Natural killer cell treated with Interleukin-12 subunit alpha and Interleukin-12 subunit beta and Interleukin-15 and Interleukin-18, amount 100 ng/mL, for 72 hours (primary cell): ENCODE measurements around the gene ZP1. TPM values are rescaled to one million over a fixed set of nuclear protein-coding genes. Genes with fewer than 3 reads are reported as not detected.

Experiments used
- ATAC-seq, 2 donors: fragments of 150-1000 bp; cut with Tn5 transposase in 1 of 2; sonication (Bioruptor Pico), chemical (Tn5 transposase) in 1 of 2; 2 replicates each; pipeline ENCODE4 v1.10.0; 2021
- DNase-seq: peaks from one replicate; pipeline ENCODE4 v3.0.0; 2022; ENCODE audit warnings: low spot score
- H3K27ac Mint-ChIP-seq, 2 donors: 1 replicate in 1 of 2; 2 replicates in 1 of 2; pipeline ENCODE4 v1.8.0; 2022; ENCODE audit warnings: mixed read lengths in 2 of 2, mild to moderate bottlenecking in 1 of 2, moderate library complexity in 1 of 2
- H3K27me3 Mint-ChIP-seq, 2 donors: 1 replicate in 1 of 2; 2 replicates in 1 of 2; pipeline ENCODE4 v1.8.0; 2022; ENCODE audit warnings: mixed read lengths in 2 of 2
- H3K36me3 Mint-ChIP-seq: one replicate; pipeline ENCODE4 v1.8.0; 2022; ENCODE audit warnings: mixed read lengths
- H3K4me1 Mint-ChIP-seq, 2 donors: 1 replicate in 1 of 2; 2 replicates in 1 of 2; pipeline ENCODE4 v1.8.0; 2022; ENCODE audit warnings: low read depth in 2 of 2, mixed read lengths in 2 of 2, mild to moderate bottlenecking in 1 of 2
- H3K4me3 Mint-ChIP-seq: one replicate; pipeline ENCODE4 v1.8.0; 2022; ENCODE audit warnings: mixed read lengths
- H3K9me3 Mint-ChIP-seq: 2 replicates; pipeline ENCODE4 v1.8.0; 2022; ENCODE audit warnings: mixed read lengths
- total RNA-seq, 2 donors: library from RNA; stranded (reverse); gene quantifications; one replicate each; pipeline ENCODE4 v1.2.3, GENCODE V29; 2022

ZP1 gene
- total RNA-seq, 2 donors from 2014 or later, result not detected

DNA sequence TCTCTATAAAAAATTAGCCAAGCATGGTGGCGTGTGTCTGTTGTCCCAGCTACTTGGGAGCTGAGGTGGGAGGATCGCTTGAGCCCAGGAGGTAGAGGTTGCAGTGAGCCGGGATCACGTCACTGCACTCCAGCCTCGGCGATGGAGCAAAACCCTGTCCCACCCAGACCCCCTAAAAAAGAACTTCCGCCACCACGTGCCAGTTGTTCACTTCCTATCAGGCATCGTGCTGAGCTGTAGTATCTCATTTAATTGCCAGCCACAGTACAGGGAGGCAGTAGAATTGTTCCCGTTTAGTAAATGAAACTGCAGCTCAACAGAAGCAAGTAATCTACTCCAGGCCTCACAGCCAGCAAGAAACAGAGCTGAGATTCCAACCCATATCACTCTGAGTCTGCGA lies 53.9 kb downstream of the ZP1 start:
- DNase-seq, result no peak
- Mint-ChIP-seq H3K4me1 (peaks cover 22 to 30% of the 10 kb centered on the region in 2 donors), H3K27ac (no peak overlapping the region), H3K36me3 (peaks cover 7% of the 10 kb centered on the region), H3K27me3 (peaks cover 3 to 14% of the 10 kb centered on the region in 2 donors), H3K4me3 (no peak overlapping the region), H3K9me3 (no peaks in the 10 kb centered on the region)
- no peak for ATAC-seq

DNA sequence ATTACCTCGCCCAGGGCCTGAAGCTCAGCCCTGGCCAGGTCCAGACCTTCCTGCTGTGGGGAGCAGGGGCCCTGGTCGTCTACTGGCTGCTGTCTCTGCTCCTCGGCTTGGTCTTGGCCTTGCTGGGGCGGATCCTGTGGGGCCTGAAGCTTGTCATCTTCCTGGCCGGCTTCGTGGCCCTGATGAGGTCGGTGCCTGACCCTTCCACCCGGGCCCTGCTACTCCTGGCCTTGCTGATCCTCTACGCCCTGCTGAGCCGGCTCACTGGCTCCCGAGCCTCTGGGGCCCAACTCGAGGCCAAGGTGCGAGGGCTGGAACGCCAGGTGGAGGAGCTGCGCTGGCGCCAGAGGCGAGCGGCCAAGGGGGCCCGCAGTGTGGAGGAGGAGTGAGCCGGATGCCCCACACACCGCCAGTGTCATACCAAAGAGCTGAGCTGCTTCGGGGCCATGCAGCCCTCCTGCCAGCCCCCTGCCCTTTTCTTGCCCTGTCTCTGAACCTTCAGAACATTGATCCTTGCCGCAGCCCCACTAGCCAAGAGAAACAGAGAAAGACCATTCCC lies 54.5 kb downstream of the ZP1 start:
- H3K4me1 Mint-ChIP-seq, result peaks cover 19 to 25% of the 10 kb centered on the region in 2 donors
- H3K36me3 Mint-ChIP-seq, result peaks cover 7% of the 10 kb centered on the region
- no peak overlapping the region for H3K4me3 Mint-ChIP-seq
- no peaks in the 10 kb centered on the region for H3K9me3 Mint-ChIP-seq
- H3K27ac Mint-ChIP-seq, result no peak overlapping the region
- H3K27me3 Mint-ChIP-seq, result peaks cover 3 to 14% of the 10 kb centered on the region in 2 donors
- DNase-seq (no peak), ATAC-seq (no peak)

DNA sequence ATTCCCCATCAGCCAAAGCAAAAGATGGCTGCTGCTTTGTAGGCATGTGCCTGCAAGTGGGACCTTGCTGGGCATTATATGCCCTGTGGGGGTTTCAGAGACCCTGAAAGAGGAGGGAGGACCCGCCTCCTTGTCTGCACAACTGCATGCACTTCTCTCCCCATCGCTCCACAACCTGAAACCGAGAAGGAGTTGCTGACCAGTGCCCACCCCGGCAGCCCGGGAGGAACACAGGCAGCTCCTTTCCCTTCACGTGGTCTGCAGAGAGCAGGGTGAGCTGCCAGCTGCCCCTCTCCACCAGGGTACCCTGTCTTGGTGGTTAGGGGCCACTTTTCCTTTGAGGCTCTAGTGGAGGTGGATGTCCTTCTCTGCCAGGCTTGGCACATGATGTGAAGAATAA lies 55.6 kb downstream of the ZP1 start:
- peaks cover 5 to 14% of the 10 kb centered on the region in 2 donors for H3K27me3 Mint-ChIP-seq
- H3K36me3 Mint-ChIP-seq, result peaks cover 7% of the 10 kb centered on the region
- H3K9me3 Mint-ChIP-seq, result no peaks in the 10 kb centered on the region
- no peak overlapping the region for H3K4me3 Mint-ChIP-seq
- ATAC-seq (no peak), DNase-seq (no peak)
- H3K27ac Mint-ChIP-seq, result no peak overlapping the region
- peaks cover 14 to 19% of the 10 kb centered on the region in 2 donors for H3K4me1 Mint-ChIP-seq

DNA sequence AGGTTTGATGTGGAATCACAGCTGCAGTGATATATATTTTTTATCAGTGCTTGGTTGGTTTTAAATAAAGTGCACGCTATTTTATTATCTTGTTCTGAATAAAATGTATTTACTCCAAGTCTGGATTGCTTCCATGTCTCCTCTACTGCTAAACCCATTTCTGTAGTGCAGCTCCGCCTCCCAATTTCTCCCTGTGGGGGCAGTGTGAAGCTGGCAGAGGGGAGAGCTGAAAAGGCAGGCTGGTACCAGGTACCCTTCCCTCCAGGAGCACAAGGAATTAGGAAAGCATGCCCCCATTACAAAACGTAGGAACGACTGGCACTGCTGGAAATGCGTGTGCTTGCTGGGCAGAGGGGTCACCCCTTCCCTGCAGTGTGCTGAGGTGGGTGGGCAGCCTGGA lies 56.0 kb downstream of the ZP1 start:
- Mint-ChIP-seq H3K36me3 (peaks cover 7% of the 10 kb centered on the region), H3K27me3 (peaks cover 5 to 14% of the 10 kb centered on the region in 2 donors), H3K4me1 (peaks cover 14 to 19% of the 10 kb centered on the region in 2 donors), H3K27ac (no peak overlapping the region), H3K9me3 (no peaks in the 10 kb centered on the region), H3K4me3 (no peak overlapping the region)
- ATAC-seq, result no peak
- DNase-seq, result no peak

DNA sequence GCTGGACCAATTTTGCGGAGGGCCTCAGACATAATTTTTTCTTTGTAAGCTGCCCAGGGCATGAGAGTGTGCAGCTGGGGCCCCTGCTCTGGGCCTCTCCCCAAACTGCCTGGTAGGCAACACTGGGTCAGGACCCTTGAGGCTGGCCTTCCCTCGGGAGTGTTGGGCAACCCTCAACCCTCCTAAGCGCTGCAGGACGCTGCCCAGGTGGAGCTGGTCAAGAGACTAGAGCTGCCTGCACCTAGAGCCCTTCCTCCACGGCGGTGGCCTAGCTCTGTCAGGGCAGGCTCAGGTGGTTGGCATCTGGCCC lies 56.4 kb downstream of the ZP1 start:
- peaks cover 14 to 19% of the 10 kb centered on the region in 2 donors for H3K4me1 Mint-ChIP-seq
- peaks cover 7% of the 10 kb centered on the region for H3K36me3 Mint-ChIP-seq
- H3K27me3 Mint-ChIP-seq, result peaks cover 5 to 14% of the 10 kb centered on the region in 2 donors
- H3K9me3 Mint-ChIP-seq, result no peaks in the 10 kb centered on the region
- no peak overlapping the region for H3K27ac Mint-ChIP-seq
- no peak for ATAC-seq
- no peak for DNase-seq
- H3K4me3 Mint-ChIP-seq, result peak overlapping the region; percentile 22

DNA sequence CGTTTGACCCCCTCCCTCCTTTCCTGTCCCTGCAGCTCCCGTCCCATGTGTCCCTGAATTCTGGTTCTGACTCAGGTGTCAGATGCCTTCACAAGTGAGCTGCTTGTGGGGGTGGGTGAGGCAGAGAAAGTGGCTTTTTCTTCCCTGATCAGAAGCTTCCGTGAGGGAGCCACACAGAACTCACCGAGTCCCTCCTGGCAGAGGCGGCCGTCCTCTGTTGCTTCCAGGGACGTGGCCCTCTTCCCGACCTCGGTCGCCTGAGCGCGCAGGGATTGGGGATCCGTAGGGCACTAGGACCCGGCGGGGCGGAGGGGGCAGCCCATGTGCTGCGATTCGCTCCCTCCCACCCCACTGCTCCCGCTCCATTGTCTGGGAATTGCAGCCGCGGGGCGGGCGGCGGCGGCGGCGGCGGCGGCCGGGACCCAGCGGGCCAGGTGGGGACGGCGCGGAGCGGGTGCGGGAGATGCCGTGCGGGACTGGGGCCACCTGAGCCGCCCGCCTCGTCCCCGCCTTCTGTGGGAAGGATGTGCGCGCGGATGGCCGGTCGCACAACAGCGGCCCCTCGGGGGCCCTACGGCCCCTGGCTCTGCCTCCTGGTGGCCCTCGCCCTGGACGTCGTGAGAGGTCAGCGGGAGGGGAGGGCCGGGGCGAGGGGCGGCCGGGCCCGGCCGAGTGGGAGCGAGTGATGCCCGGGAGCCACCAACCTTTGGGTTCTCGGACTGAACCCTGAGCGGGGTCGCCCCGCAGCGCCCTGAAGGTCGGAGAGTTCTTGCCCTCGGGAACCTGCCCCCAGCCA lies 57.0 kb downstream of the ZP1 start, which contains the start of gene TMEM132A:
Gene TMEM132A (plus strand): TSS at position 351 of the 796 bp plus-strand sequence. CDS start 174 bp downstream, at position 525.
- H3K9me3 Mint-ChIP-seq, result no peaks in the 10 kb centered on the region
- no peak for ATAC-seq
- H3K27ac Mint-ChIP-seq, result peak within 1 kb of the TSS in 1 of 2 donors; percentile 65
- peak within 1 kb of the TSS; percentile 53 for H3K4me3 Mint-ChIP-seq
- DNase-seq, result no peak
- H3K4me1 Mint-ChIP-seq, result peaks cover 8 to 18% of the 10 kb centered on the region in 2 donors
- peaks cover 7% of the 10 kb centered on the region for H3K36me3 Mint-ChIP-seq
- peaks cover 5 to 14% of the 10 kb centered on the region in 2 donors for H3K27me3 Mint-ChIP-seq

Other genes with a start within 250 kb of the ZP1 start
- not detected for gene MS4A8, start 167.9 kb upstream of the ZP1 start, total RNA-seq
- not detected for gene MS4A18, start 142.8 kb upstream of the ZP1 start, total RNA-seq
- not detected for gene MS4A15, start 110.7 kb upstream of the ZP1 start, total RNA-seq
- not detected for gene MS4A10, start 82.2 kb upstream of the ZP1 start, total RNA-seq
- 10 to 100 TPM; 45.0 to 78.7 TPM for gene CCDC86, start 25.4 kb upstream of the ZP1 start, total RNA-seq
- under 1 TPM; 0.12 to 0.86 TPM for gene PTGDR2, start 11.6 kb upstream of the ZP1 start, total RNA-seq
- 100 to 1,000 TPM; 110 to 182 TPM for gene PRPF19, start 39.0 kb downstream of the ZP1 start, total RNA-seq
- gene TMEM109, start 46.6 kb downstream of the ZP1 start, total RNA-seq, result 100 to 1,000 TPM in 1 of 2 donors, 10 to 100 TPM in 1; 81.8 to 105 TPM
- under 1 TPM in 1 of 2 donors, not detected in 1; 0.10 TPM for gene TMEM132A, start 56.9 kb downstream of the ZP1 start, total RNA-seq
- 1 to 10 TPM; 1.2 to 5.0 TPM for gene SLC15A3, start 84.6 kb downstream of the ZP1 start, total RNA-seq
- gene CD6, start 104.1 kb downstream of the ZP1 start, total RNA-seq, result 10 to 100 TPM in 1 of 2 donors, 1 to 10 TPM in 1; 5.9 to 44.0 TPM
- gene CD5, start 234.9 kb downstream of the ZP1 start, total RNA-seq, result 10 to 100 TPM in 1 of 2 donors, 1 to 10 TPM in 1; 2.7 to 16.5 TPM